BLaER1 treated with 17β-estradiol and CSF1 and Interleukin-3, amounts not matched to agents 10 nM and 100 nM (cell line): ENCODE measurements around the gene AK5.
"Not testable (repeated sequence)": the region's sequence is repeated elsewhere in the genome, so short reads cannot be mapped to it uniquely, and the experiment has no call there.

Source experiments
- H3K27ac ChIP-seq, 11 experiments: shearing (Covaris generic); formaldehyde crosslinking; 2 replicates each; pipeline ENCODE4 v1.8.1; 2022
- H3K27me3 ChIP-seq, 11 experiments: shearing (Covaris generic); formaldehyde crosslinking; 2 replicates each; pipeline ENCODE4 v1.8.1; 2022
- H3K36me3 ChIP-seq, 11 experiments: shearing (Covaris generic); formaldehyde crosslinking; 2 replicates each; pipeline ENCODE4 v1.8.1; 2022
- H3K4me1 ChIP-seq, 10 experiments: shearing (Covaris generic); formaldehyde crosslinking; 2 replicates each; pipeline ENCODE4 v1.8.1; 2022
- H3K4me2 ChIP-seq, 11 experiments: shearing (Covaris generic); formaldehyde crosslinking; 2 replicates each; pipeline ENCODE4 v1.8.1; 2022
- H3K4me3 ChIP-seq, 10 experiments: shearing (Covaris generic); formaldehyde crosslinking; 2 replicates each; pipeline ENCODE4 v1.8.1; 2022
- H3K9ac ChIP-seq, 11 experiments: shearing (Covaris generic); formaldehyde crosslinking; 2 replicates each; pipeline ENCODE4 v1.8.1; 2022
- H3K9me3 ChIP-seq, 11 experiments: shearing (Covaris generic); formaldehyde crosslinking; replicated peaks in 1 of 11; 2 replicates each; pipeline ENCODE4 v1.8.1; 2022
- H4K20me1 ChIP-seq, 11 experiments: shearing (Covaris generic); formaldehyde crosslinking; 2 replicates each; pipeline ENCODE4 v1.8.1; 2022
- Cebpa-rat ChIP-seq, 11 experiments: shearing (Covaris generic); IDR thresholded peaks; 2 replicates each; pipeline ENCODE4 v1.8.1; 2022

Gene AK5

DNA sequence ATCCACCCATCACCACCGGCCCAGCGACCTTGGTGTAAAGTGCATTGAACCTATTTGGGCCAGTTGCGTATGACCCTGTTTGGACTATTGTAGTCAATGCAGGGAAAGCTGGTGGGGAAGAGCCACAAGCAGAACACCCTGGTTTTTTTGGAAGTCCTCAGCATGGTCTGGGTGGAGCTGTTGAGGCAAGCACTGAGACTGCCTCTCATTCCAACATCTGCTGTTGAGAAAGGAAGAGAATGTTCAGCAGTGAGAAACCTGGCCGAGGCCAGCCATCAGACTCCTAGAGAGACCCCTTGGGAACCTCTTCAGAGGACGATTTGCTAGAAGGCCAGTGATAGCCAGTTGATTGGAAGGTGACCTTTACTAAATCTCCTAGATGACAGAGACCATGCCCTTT is 217.6 kb downstream of the AK5 start:
- no peak for TF ChIP-seq Cebpa-rat (IDR thresholded peaks at IDR 0.05)
- no peaks in the 10 kb centered on the region for H4K20me1 ChIP-seq
- peak overlapping the region in 6 of 11 experiments; percentile 2 to 52 (median 14); a peak in 6 of 22 replicates for H3K4me2 ChIP-seq
- peaks cover under 1 to 31% (median 16%) of the 10 kb centered on the region in 10 experiments; a peak in 18 of 20 replicates for H3K4me1 ChIP-seq
- no peak overlapping the region for H3K9ac ChIP-seq
- H3K27ac ChIP-seq = no peak overlapping the region
- peaks cover 12 to 26% (median 18%) of the 10 kb centered on the region in 11 experiments; a peak in 21 of 22 replicates for H3K9me3 ChIP-seq
- H3K27me3 ChIP-seq = peaks cover 0 to 8% (median 0%) of the 10 kb centered on the region in 11 experiments; a peak in 1 of 22 replicates
- no peak overlapping the region for H3K4me3 ChIP-seq
- H3K36me3 ChIP-seq = no peaks in the 10 kb centered on the region

GRCh38 chr1:77504986-77505385 is 223.2 kb downstream of the AK5 start:
- Histone ChIP-seq H3K27me3 (no peaks in the 10 kb centered on the region), H3K4me3 (no peak overlapping the region), H3K36me3 (no peaks in the 10 kb centered on the region), H3K9me3 (0 out of 22 replicates have a peak, but pooled peaks cover 0 to 4% (median 0%) of the 10 kb centered on the region in 11 experiments), H3K4me2 (peak overlapping the region; percentile 8 to 48 (median 26); a peak in 17 of 22 replicates), H3K27ac (peak overlapping the region in 1 of 11 experiments; percentile 15; a peak in 1 of 22 replicates), H3K9ac (no peak overlapping the region), H4K20me1 (no peaks in the 10 kb centered on the region), H3K4me1 (peaks cover 8 to 18% (median 11%) of the 10 kb centered on the region in 10 experiments; a peak in 18 of 20 replicates)
- no peak for TF ChIP-seq Cebpa-rat (IDR thresholded peaks at IDR 0.05)

GRCh38 chr1:77506771-77507170 is 225.0 kb downstream of the AK5 start:
- Histone ChIP-seq H3K4me3 (no peak overlapping the region), H3K4me1 (peaks cover 8 to 18% (median 11%) of the 10 kb centered on the region in 10 experiments; a peak in 18 of 20 replicates), H3K9me3 (0 out of 22 replicates have a peak, but pooled peaks cover 0 to 4% (median 0%) of the 10 kb centered on the region in 11 experiments), H3K9ac (no peak overlapping the region), H3K4me2 (no peak overlapping the region; a peak in 1 of 22 replicates), H3K27me3 (no peaks in the 10 kb centered on the region), H3K36me3 (no peaks in the 10 kb centered on the region), H4K20me1 (no peaks in the 10 kb centered on the region), H3K27ac (no peak overlapping the region)
- no peak for TF ChIP-seq Cebpa-rat (IDR thresholded peaks at IDR 0.05)

DNA sequence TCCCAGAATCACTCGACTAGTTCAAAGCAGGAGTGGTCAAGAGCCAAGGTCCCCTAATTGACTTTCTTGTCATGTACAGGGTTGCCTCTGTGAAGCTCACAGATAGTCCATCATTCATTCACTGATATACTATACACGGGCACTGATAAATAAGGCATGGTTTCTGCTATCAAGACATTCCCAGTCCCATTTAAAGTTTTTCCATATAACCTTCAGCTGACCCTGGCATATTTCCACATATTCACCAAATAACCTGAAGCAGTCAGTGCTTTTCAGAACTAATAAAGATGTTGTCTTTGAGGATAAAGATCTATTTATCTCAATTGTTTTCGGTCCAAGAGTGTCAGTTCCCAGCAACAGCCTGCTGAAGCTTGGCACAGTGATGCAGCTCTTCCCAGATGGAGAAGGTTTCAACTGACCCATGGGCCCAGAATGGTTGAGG is 227.3 kb downstream of the AK5 start:
- no peak overlapping the region for H3K9ac ChIP-seq
- H3K4me2 ChIP-seq = no peak overlapping the region
- TF ChIP-seq Cebpa-rat (IDR thresholded peaks at IDR 0.05) = no peak
- peaks cover 8 to 18% (median 11%) of the 10 kb centered on the region in 10 experiments; a peak in 18 of 20 replicates for H3K4me1 ChIP-seq
- H3K4me3 ChIP-seq = no peak overlapping the region
- peaks cover 0 to 5% (median 0%) of the 10 kb centered on the region in 11 experiments; a peak in 1 of 22 replicates for H3K9me3 ChIP-seq
- no peaks in the 10 kb centered on the region for H4K20me1 ChIP-seq
- no peaks in the 10 kb centered on the region for H3K27me3 ChIP-seq
- no peak overlapping the region for H3K27ac ChIP-seq
- H3K36me3 ChIP-seq = no peaks in the 10 kb centered on the region

DNA sequence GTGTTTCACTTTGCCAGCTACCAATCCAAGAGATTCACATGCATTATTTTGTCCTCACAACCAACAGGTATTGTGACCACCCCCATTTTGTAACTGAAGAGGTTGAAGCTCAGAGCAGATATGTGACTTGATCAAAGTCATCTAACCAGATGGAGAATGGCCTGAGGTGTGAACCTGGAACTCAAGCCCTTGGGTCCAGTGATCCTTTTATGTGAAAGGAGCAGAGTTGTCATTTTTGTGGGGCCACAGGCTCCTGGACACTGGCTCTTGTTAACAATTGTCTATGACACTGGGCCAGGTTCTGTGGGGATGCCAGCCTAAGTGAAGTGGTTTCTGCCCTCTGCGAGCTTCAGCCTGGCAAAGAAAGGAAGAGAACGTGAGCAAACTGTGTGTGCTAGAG is 228.1 kb downstream of the AK5 start:
- H3K9me3 ChIP-seq = peaks cover 0 to 5% (median 0%) of the 10 kb centered on the region in 11 experiments; a peak in 1 of 22 replicates
- H3K4me3 ChIP-seq = no peak overlapping the region
- no peak for TF ChIP-seq Cebpa-rat (IDR thresholded peaks at IDR 0.05)
- no peak overlapping the region for H3K9ac ChIP-seq
- no peak overlapping the region for H3K4me2 ChIP-seq
- H3K36me3 ChIP-seq = no peaks in the 10 kb centered on the region
- H3K4me1 ChIP-seq = peaks cover 6 to 15% (median 8%) of the 10 kb centered on the region in 10 experiments; a peak in 19 of 20 replicates
- H3K27ac ChIP-seq = no peak overlapping the region
- no peaks in the 10 kb centered on the region for H3K27me3 ChIP-seq
- no peaks in the 10 kb centered on the region for H4K20me1 ChIP-seq

DNA sequence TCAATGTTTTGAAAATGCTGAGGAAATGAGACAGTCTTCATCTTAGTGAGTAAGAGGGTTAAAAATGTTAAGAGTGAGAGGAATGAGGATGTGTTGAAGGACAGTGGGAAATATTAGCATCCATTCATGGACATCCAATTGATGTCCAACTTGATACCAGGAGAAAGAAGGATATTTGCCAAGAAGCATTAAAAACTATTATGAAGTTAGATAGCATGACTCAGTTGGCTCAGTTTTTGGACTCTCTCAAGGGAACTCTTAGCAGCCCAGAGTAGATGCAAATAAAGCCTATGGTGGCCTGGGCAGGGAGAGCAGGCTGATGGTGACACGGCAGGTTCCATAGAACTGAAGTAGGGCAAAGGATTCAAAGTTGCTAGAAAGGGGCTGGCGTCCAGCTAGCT is 229.6 kb downstream of the AK5 start:
- H3K9me3 ChIP-seq = peaks cover 0 to 5% (median 0%) of the 10 kb centered on the region in 11 experiments; a peak in 1 of 22 replicates
- H3K4me2 ChIP-seq = no peak overlapping the region
- TF ChIP-seq Cebpa-rat (IDR thresholded peaks at IDR 0.05) = no peak
- H3K4me3 ChIP-seq = no peak overlapping the region
- no peak overlapping the region for H3K27ac ChIP-seq
- no peaks in the 10 kb centered on the region; a peak in 1 of 22 replicates for H3K27me3 ChIP-seq
- H3K9ac ChIP-seq = no peak overlapping the region
- H3K4me1 ChIP-seq = peaks cover 0 to 13% (median 9%) of the 10 kb centered on the region in 10 experiments; a peak in 13 of 20 replicates
- H3K36me3 ChIP-seq = no peaks in the 10 kb centered on the region
- H4K20me1 ChIP-seq = no peaks in the 10 kb centered on the region; a peak in 1 of 22 replicates

DNA sequence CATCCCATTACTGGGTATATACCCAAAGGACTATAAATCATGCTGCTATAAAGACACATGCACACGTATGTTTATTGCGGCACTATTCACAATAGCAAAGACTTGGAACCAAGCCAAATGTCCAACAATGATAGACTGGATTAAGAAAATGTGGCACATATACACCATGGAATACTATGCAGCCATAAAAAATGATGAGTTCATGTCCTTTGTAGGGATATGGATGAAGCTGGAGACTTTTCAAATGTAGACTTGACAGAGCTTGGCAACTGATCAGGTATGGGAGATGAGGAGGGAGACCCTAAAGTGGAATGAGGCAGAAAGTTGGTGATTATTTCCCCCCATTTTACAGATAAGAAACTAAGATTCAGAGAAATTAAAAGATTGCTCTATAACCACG is 230.8 kb downstream of the AK5 start:
- H3K4me2 ChIP-seq, H3K9me3 ChIP-seq, H4K20me1 ChIP-seq, H3K9ac ChIP-seq, H3K27me3 ChIP-seq, H3K27ac ChIP-seq, H3K4me3 ChIP-seq, H3K36me3 ChIP-seq: not testable (repeated sequence)
- peaks cover 0 to 12% (median 9%) of the 10 kb centered on the region in 10 experiments; a peak in 13 of 20 replicates for H3K4me1 ChIP-seq

DNA sequence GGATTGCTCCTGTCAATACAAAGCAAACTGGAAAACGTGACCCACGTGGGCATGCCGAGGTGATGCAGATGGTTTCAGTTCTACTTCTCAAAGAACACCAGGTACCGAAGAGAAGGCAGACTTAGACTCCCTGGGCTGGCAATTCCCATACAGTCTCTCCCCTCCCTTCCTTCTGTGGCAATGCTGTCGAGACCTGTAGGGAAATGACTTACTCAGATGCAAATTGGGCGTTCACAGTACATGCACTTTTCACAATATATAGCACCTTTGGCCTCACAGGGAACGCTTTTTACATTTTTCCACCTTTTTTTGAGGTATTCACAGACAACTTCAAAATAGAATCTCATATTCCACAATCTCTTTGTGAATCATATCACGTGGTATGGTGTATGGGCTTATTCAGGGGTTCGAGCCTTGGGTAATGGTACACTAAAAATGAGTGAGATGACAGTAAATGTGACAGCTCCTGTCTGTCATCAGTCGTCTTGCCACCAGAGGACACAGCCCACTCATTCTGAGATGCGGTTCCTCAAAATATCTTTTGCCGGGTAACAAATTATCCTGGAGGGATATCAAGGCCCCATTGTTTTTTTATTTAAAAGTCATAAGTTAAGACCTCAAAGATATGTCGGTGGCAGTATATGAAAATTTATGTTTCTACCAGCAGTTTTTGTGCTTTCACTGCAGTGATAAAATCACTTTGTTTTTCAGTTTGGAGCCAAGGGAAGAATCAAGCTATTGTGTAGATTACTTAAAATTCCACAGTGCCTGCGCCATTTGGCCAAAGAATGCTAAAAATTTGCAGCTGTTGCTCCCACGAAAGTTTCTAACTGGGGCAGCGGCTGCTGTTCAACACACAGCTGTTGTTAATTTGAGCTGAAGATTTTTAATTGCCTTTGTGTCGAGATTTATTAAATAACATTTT is 232.3 kb downstream of the AK5 start:
- Histone ChIP-seq H3K4me2 (no peak overlapping the region), H3K9ac (no peak overlapping the region)

More for the DNA sequence above, 232.3 kb downstream of the AK5 start:
- Histone ChIP-seq H3K9me3 (peaks cover 0 to 14% (median 9%) of the 10 kb centered on the region in 11 experiments; a peak in 13 of 22 replicates), H3K4me3 (no peak overlapping the region), H4K20me1 (no peaks in the 10 kb centered on the region; a peak in 1 of 22 replicates), H3K4me1 (peaks cover 0 to 12% (median 9%) of the 10 kb centered on the region in 10 experiments; a peak in 13 of 20 replicates), H3K27ac (no peak overlapping the region), H3K36me3 (no peaks in the 10 kb centered on the region), H3K27me3 (no peaks in the 10 kb centered on the region; a peak in 2 of 22 replicates)
- no peak for TF ChIP-seq Cebpa-rat (IDR thresholded peaks at IDR 0.05)
